ENCODE results near the gene TBRG4.
"Not testable (repeated sequence)": the region's sequence is repeated elsewhere in the genome, so short reads cannot be mapped to it uniquely, and the experiment has no call there.

The TBRG4 gene

DNA sequence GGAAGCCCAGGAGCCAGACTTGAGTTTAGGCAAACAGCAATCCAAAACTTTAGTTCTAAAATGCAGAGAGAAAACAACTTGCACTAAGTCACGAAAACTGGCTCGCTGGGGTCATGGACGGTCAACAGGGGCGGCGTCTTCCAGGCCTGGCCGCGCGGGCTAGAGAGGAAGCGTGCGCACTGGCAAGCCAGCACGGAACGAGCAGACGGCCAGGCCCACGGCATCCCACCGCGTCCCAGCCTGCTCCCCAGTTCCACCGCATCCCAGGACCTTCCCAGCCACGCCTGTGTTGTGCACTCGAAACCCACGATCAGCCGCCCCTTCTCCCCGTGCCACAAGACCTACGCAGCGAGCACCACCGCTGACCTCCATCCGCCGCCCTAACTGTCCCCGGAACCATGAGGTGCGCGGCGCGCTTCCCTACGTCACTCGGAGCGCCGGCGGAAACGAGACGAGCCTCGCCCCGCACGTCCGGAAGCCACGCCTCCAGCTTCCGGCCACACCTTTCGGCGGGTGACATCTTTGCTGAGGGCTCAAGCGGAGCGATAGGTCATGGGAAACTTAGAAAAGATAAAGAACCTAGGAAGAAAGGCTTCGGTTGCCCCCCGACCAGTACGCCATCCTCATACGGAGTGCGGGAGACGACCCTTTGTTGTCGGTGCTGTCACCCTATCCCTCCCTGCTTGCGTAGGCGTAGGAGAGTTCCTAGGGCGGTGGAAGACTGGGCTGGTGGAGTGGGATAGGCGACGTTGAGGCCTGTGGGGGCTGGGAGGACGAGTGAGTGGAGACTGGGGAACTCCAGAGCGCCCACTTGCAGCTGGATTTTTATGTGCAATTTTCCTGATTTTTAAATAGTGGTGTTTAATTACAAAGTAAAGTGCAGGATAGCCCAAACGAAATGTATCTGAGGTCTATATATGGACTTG lies at the start of gene TBRG4:
TBRG4 (minus strand) TSS at position 400 of the 926 bp plus-strand sequence. CDS start 2,460 bp downstream, outside the sequence.
- Histone ChIP-seq H3K36me3 (ENCODE audit: insufficient read depth, low read depth, low read length) (peaks cover 29% of the 10 kb centered on the region), H3K9ac (ENCODE audit: low read depth, low read length) (peak within 1 kb of the TSS; percentile 98), H3K9me3 (ENCODE audit: insufficient read depth, low read depth, low read length) (no peaks in the 10 kb centered on the region), H3K4me3 (ENCODE audit: low read length) (peak within 1 kb of the TSS; percentile 97), H3K4me1 (ENCODE audit: insufficient read depth, low read length) (peaks cover 3% of the 10 kb centered on the region; the same call in 1 of the 2 replicates), H3K27ac (ENCODE audit: low read length) (peak within 1 kb of the TSS; percentile 86), H3K27me3 (ENCODE audit: insufficient read depth, low read length) (peaks cover 13% of the 10 kb centered on the region; the same call in 1 of the 2 replicates)

DNA sequence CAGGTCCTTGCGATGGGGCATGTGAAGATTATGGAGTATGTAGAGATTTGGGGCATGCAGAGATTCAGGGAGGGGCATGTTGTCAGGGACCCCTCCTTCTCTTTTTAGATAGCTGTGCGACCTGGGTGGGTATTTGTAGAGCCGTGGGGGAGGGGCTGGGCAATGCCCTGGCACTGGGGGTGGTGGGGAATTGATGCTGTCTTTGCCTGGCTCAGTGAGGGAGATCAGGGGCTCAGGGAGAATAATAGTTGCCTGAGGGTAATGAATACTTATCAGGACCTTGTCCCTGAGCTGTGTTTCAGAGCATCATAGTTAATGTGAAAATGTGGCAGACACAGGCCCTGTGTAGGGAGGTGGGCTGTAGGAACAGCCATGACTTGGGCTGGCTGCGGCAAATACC lies 49.6 kb upstream of the TBRG4 start:
- H3K27ac ChIP-seq (ENCODE audit: low read length) = no peak overlapping the region

DNA sequence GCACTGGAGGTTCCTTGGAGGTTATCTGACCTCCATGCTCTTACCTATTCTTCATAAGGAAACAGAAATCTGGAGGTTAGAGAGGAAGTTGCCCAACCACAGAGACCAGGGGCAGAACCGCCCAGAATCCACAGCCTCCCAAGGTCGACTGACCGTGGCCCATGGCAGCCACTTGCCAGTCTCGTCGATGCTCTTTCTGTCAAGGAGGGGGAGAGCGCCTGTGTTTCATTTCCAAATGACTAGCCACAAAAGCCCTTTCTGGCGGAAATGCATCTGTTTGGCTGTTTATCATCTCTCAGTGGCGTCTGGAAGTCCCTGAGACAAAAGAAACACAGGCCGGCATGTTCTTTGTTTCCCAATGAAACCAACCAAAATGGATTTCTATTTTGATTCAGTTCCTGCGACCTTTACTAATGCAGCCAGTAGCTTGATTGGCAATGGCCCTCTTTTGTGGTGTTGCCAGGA lies 49.0 kb upstream of the TBRG4 start:
- Histone ChIP-seq H3K27ac (ENCODE audit: low read length) (no peak overlapping the region), H3K36me3 (ENCODE audit: insufficient read depth, low read depth, low read length) (no peaks in the 10 kb centered on the region), H3K4me1 (ENCODE audit: insufficient read depth, low read length) (no peaks in the 10 kb centered on the region), H3K9me3 (ENCODE audit: insufficient read depth, low read depth, low read length) (no peaks in the 10 kb centered on the region), H3K9ac (ENCODE audit: low read depth, low read length) (no peak overlapping the region), H3K4me3 (ENCODE audit: low read length) (no peak overlapping the region), H3K27me3 (ENCODE audit: insufficient read depth, low read length) (peaks cover 34% of the 10 kb centered on the region)

More for the DNA sequence above, 49.6 kb upstream of the TBRG4 start:
- Histone ChIP-seq H3K9ac (ENCODE audit: low read depth, low read length) (no peak overlapping the region), H3K36me3 (ENCODE audit: insufficient read depth, low read depth, low read length) (no peaks in the 10 kb centered on the region), H3K27me3 (ENCODE audit: insufficient read depth, low read length) (peaks cover 34% of the 10 kb centered on the region), H3K4me3 (ENCODE audit: low read length) (no peak overlapping the region), H3K4me1 (ENCODE audit: insufficient read depth, low read length) (no peaks in the 10 kb centered on the region), H3K9me3 (ENCODE audit: insufficient read depth, low read depth, low read length) (no peaks in the 10 kb centered on the region)

- H3K4me3 ChIP-seq (ENCODE audit: low read length) = no peak overlapping the region
- no peaks in the 10 kb centered on the region for H3K36me3 ChIP-seq (ENCODE audit: insufficient read depth, low read depth, low read length)
- H3K9ac ChIP-seq (ENCODE audit: low read depth, low read length) = no peak overlapping the region
- peaks cover 34% of the 10 kb centered on the region for H3K27me3 ChIP-seq (ENCODE audit: insufficient read depth, low read length)
- H3K27ac ChIP-seq (ENCODE audit: low read length) = no peak overlapping the region
- no peaks in the 10 kb centered on the region for H3K9me3 ChIP-seq (ENCODE audit: insufficient read depth, low read depth, low read length)
- no peaks in the 10 kb centered on the region for H3K4me1 ChIP-seq (ENCODE audit: insufficient read depth, low read length)
These were observed 47.8 kb upstream of the TBRG4 start for GRCh38 chr7:45159296-45159695.

GRCh38 chr7:45158471-45158870 lies 47.0 kb upstream of the TBRG4 start:
- no peaks in the 10 kb centered on the region for H3K36me3 ChIP-seq (ENCODE audit: insufficient read depth, low read depth, low read length)
- H3K9ac ChIP-seq (ENCODE audit: low read depth, low read length) = no peak overlapping the region
- no peaks in the 10 kb centered on the region for H3K4me1 ChIP-seq (ENCODE audit: insufficient read depth, low read length)
- H3K9me3 ChIP-seq (ENCODE audit: insufficient read depth, low read depth, low read length) = no peaks in the 10 kb centered on the region
- no peak overlapping the region for H3K4me3 ChIP-seq (ENCODE audit: low read length)
- no peak overlapping the region for H3K27ac ChIP-seq (ENCODE audit: low read length)
- H3K27me3 ChIP-seq (ENCODE audit: insufficient read depth, low read length) = peaks cover 34% of the 10 kb centered on the region

- Histone ChIP-seq H3K9ac (ENCODE audit: low read depth, low read length) (no peak within 1 kb of the TSS), H3K4me3 (ENCODE audit: low read length) (peak within 1 kb of the TSS; percentile 63; the same call in 1 of the 2 replicates), H3K27ac (ENCODE audit: low read length) (no peak within 1 kb of the TSS), H3K9me3 (ENCODE audit: insufficient read depth, low read depth, low read length) (no peaks in the 10 kb centered on the region), H3K36me3 (ENCODE audit: insufficient read depth, low read depth, low read length) (no peaks in the 10 kb centered on the region), H3K27me3 (ENCODE audit: insufficient read depth, low read length) (peaks cover 34% of the 10 kb centered on the region), H3K4me1 (ENCODE audit: insufficient read depth, low read length) (no peaks in the 10 kb centered on the region)
These were observed 46.3 kb upstream of the TBRG4 start, which contains the start of gene RAMP3 for GRCh38 chr7:45157653-45158401. Gene RAMP3 (plus strand): TSS chr7:45157791. CDS start chr7:45157829, 38 bp downstream.

GRCh38 chr7:45157286-45157652 lies 45.8 kb upstream of the TBRG4 start:
- Histone ChIP-seq H3K9ac (ENCODE audit: low read depth, low read length) (no peak overlapping the region), H3K4me3 (ENCODE audit: low read length) (peak overlapping the region; percentile 63; the same call in 1 of the 2 replicates), H3K4me1 (ENCODE audit: insufficient read depth, low read length) (no peaks in the 10 kb centered on the region), H3K9me3 (ENCODE audit: insufficient read depth, low read depth, low read length) (no peaks in the 10 kb centered on the region), H3K27ac (ENCODE audit: low read length) (no peak overlapping the region), H3K36me3 (ENCODE audit: insufficient read depth, low read depth, low read length) (no peaks in the 10 kb centered on the region), H3K27me3 (ENCODE audit: insufficient read depth, low read length) (peaks cover 34% of the 10 kb centered on the region)

GRCh38 chr7:45156516-45157272 lies 45.2 kb upstream of the TBRG4 start:
- Histone ChIP-seq H3K36me3 (ENCODE audit: insufficient read depth, low read depth, low read length) (no peaks in the 10 kb centered on the region), H3K9me3 (ENCODE audit: insufficient read depth, low read depth, low read length) (no peaks in the 10 kb centered on the region), H3K4me3 (ENCODE audit: low read length) (peak overlapping the region; percentile 63; the same call in 1 of the 2 replicates)

DNA sequence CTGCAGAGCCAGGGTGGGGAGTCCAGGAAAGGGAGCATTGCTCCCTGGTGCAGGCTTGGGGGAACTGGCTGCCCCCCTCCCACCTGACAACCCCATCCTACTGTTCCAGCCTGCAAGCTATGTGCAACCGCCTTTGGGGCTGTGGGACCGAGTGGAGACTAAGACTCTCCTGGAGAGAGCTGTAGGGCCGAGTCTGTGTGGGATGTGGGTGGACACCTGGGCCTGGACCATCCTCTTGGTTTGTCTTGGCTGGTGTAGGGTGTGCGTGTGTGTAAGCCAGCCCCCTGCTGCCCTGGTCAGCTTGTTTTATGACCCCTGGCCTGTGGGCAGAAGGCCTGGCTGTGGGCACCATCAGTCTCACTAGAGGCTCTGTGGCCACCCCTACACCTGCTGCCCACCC lies 44.4 kb upstream of the TBRG4 start:
- H3K4me3 ChIP-seq (ENCODE audit: low read length) = no peak overlapping the region
- H3K36me3 ChIP-seq (ENCODE audit: insufficient read depth, low read depth, low read length) = no peaks in the 10 kb centered on the region
- no peaks in the 10 kb centered on the region for H3K9me3 ChIP-seq (ENCODE audit: insufficient read depth, low read depth, low read length)
- peaks cover 34% of the 10 kb centered on the region for H3K27me3 ChIP-seq (ENCODE audit: insufficient read depth, low read length)
- H3K9ac ChIP-seq (ENCODE audit: low read depth, low read length) = no peak overlapping the region
- no peak overlapping the region for H3K27ac ChIP-seq (ENCODE audit: low read length)
- no peaks in the 10 kb centered on the region for H3K4me1 ChIP-seq (ENCODE audit: insufficient read depth, low read length)

More at GRCh38 chr7:45156516-45157272, 45.2 kb upstream of the TBRG4 start:
- Histone ChIP-seq H3K27me3 (ENCODE audit: insufficient read depth, low read length) (peaks cover 34% of the 10 kb centered on the region), H3K27ac (ENCODE audit: low read length) (no peak overlapping the region), H3K9ac (ENCODE audit: low read depth, low read length) (no peak overlapping the region), H3K4me1 (ENCODE audit: insufficient read depth, low read length) (no peaks in the 10 kb centered on the region)

DNA sequence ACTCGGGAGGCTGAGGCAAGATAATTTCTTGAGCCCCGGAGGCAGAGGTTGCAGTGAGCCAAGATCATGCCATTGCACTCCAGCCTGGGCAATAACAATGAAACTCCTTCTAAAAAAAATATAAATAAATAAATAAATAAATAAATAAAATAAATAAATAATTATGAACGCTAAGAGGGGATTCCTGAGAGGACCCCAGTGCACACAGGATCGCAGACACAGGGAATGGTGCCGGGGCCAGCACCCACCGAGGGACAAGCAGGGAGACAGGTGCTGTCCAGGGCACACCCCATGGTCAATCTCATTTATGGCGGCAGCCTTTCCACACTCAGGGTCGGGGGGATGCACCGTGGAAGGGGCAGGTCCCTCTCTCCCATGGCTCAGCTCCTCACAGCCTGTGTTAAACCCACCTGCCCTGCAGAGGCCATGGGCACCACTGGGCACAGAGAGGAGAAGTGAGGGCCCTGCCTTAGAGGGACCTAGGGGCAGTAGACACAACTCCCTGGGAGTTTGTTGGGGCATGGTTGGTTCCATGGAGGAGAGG lies 43.9 kb upstream of the TBRG4 start:
- no peak overlapping the region for H3K4me3 ChIP-seq (ENCODE audit: low read length)
- no peaks in the 10 kb centered on the region for H3K36me3 ChIP-seq (ENCODE audit: insufficient read depth, low read depth, low read length)
- H3K27me3 ChIP-seq (ENCODE audit: insufficient read depth, low read length) = peaks cover 34% of the 10 kb centered on the region
- H3K9me3 ChIP-seq (ENCODE audit: insufficient read depth, low read depth, low read length) = no peaks in the 10 kb centered on the region
- no peak overlapping the region for H3K9ac ChIP-seq (ENCODE audit: low read depth, low read length)
- no peaks in the 10 kb centered on the region for H3K4me1 ChIP-seq (ENCODE audit: insufficient read depth, low read length)
- no peak overlapping the region for H3K27ac ChIP-seq (ENCODE audit: low read length)

- not testable (repeated sequence) for H3K4me1 ChIP-seq (ENCODE audit: insufficient read depth, low read length); H3K9ac ChIP-seq (ENCODE audit: low read depth, low read length); H3K9me3 ChIP-seq (ENCODE audit: insufficient read depth, low read depth, low read length); H3K27ac ChIP-seq (ENCODE audit: low read length); H3K4me3 ChIP-seq (ENCODE audit: low read length); H3K36me3 ChIP-seq (ENCODE audit: insufficient read depth, low read depth, low read length)
- H3K27me3 ChIP-seq (ENCODE audit: insufficient read depth, low read length) = peaks cover 25% of the 10 kb centered on the region
These were observed 42.4 kb upstream of the TBRG4 start for GRCh38 chr7:45153861-45154260.
